Endothelial cell of umbilical vein (primary cell): ENCODE measurements around the gene DNAH10. TPM values are rescaled to one million over a fixed set of nuclear protein-coding genes. Genes with fewer than 3 reads are reported as not detected.

ENCODE experiments used
- BruUV-seq: library from RNA; stranded (reverse); fragments of 400-500 nt; replicated peaks from 2 replicates; lab custom pipeline; 2021; lab: Mats Ljungman, UMichigan
- CTCF ChIA-PET: fragments of 300-600, 350-600 bp; sonication (Branson Sonifier 250); formaldehyde crosslinking; loops from one replicate; lab custom pipeline; 2021; ENCODE audit warnings: antibody characterized with exemption, inconsistent platforms; lab: Charles Lee
- POLR2A ChIA-PET: fragments of 300-600, 350-600 bp; sonication (Branson Sonifier 250); formaldehyde crosslinking; loops from one replicate; lab custom pipeline; 2021; ENCODE audit warnings: antibody characterized with exemption, inconsistent platforms; lab: Charles Lee
- DNase-seq: peaks from one replicate; pipeline ENCODE4 v3.0.0-alpha.2; 2011; ENCODE audit warnings: low read depth, low spot score
- FAIRE-seq: peaks from 2 replicates; lab custom pipeline; 2011; peaks lifted over from hg19 to GRCh38; lab: Jason Lieb, UNC
- H2AFZ ChIP-seq: 2 replicates; pipeline ENCODE4 v1.6.0; 2012; ENCODE audit warnings: low read depth, low read length, control low read depth, inconsistent platforms
- H3K27ac ChIP-seq: 2 replicates; pipeline ENCODE4 v1.5.1; 2011; ENCODE audit warnings: low read depth, mild to moderate bottlenecking, control low read depth, low read length, moderate library complexity; ENCODE audit not compliant: insufficient read depth
- H3K27me3 ChIP-seq, 2 experiments: 2 replicates each; pipeline versions ENCODE4 v1.6.0 to v1.6.1; 2011; ENCODE audit warnings: low read length in 2 of 2, mixed read lengths in 1 of 2; ENCODE audit not compliant: control insufficient read depth in 2 of 2, insufficient read depth in 2 of 2
- H3K36me3 ChIP-seq, 2 experiments: 2 replicates in 1 of 2; 3 replicates in 1 of 2; pipeline ENCODE4 v1.5.1; 2011; ENCODE audit warnings: low read length in 2 of 2, mild to moderate bottlenecking in 1 of 2, moderate library complexity in 1 of 2; ENCODE audit not compliant: control insufficient read depth in 2 of 2, insufficient read depth in 2 of 2; ENCODE audit errors: extremely low read depth in 1 of 2
- H3K4me1 ChIP-seq: 3 replicates; pipeline ENCODE4 v1.5.1; 2011; ENCODE audit warnings: mild to moderate bottlenecking, low read length; ENCODE audit not compliant: control insufficient read depth, insufficient read depth; ENCODE audit errors: extremely low read depth
- H3K4me2 ChIP-seq: 2 replicates; pipeline ENCODE4 v1.6.1; 2011; ENCODE audit warnings: low read length, control low read depth, mixed read lengths; ENCODE audit not compliant: insufficient read depth
- H3K4me3 ChIP-seq, 3 experiments: fragments of 200-600 bp in 1 of 3; sonication (generic), shearing (Covaris generic) in 1 of 3; replicated peaks in 1 of 3; 2 replicates each; pipeline ENCODE4 v1.5.1; 2011 to 2016; ENCODE audit warnings: control low read depth in 3 of 3, low read length in 3 of 3, mild to moderate bottlenecking in 2 of 3, inconsistent platforms in 1 of 3, low read depth in 1 of 3, moderate library complexity in 1 of 3; ENCODE audit not compliant: insufficient read depth in 1 of 3
- H3K79me2 ChIP-seq: 2 replicates; pipeline ENCODE4 v1.6.0; 2012; ENCODE audit warnings: low read length, inconsistent platforms; ENCODE audit not compliant: control insufficient read depth, insufficient read depth
- H3K9ac ChIP-seq: replicated peaks from 2 replicates; pipeline ENCODE3; 2011; ENCODE audit warnings: low read length, control low read depth; ENCODE audit not compliant: insufficient read depth; ENCODE audit errors: extremely low read depth
- H3K9me1 ChIP-seq: replicated peaks from 3 replicates; pipeline ENCODE4 v1.6.0; 2011; ENCODE audit warnings: mild to moderate bottlenecking, low read length; ENCODE audit not compliant: control insufficient read depth, insufficient read depth; ENCODE audit errors: extremely low read depth
- H3K9me3 ChIP-seq: replicated peaks from 2 replicates; pipeline ENCODE4 v1.5.1; 2012; ENCODE audit warnings: low read length, inconsistent platforms; ENCODE audit not compliant: control insufficient read depth, insufficient read depth
- H4K20me1 ChIP-seq: replicated peaks from 2 replicates; pipeline ENCODE3; 2011; ENCODE audit warnings: mild to moderate bottlenecking, low read length; ENCODE audit not compliant: control insufficient read depth, insufficient read depth; ENCODE audit errors: extremely low read depth
- CTCF ChIP-seq, 2 donors: IDR thresholded peaks; 1 replicate in 1 of 2; 2 replicates in 1 of 2; pipeline ENCODE4 v1.5.1; 2011; ENCODE audit warnings: low read length in 2 of 2, mild to moderate bottlenecking in 2 of 2, moderate library complexity in 2 of 2, control low read depth in 1 of 2, inconsistent platforms in 1 of 2, low read depth in 1 of 2; ENCODE audit not compliant: insufficient read depth in 1 of 2; ENCODE audit errors: extremely low read depth in 1 of 2
- EZH2 ChIP-seq: IDR thresholded peaks from 2 replicates; pipeline ENCODE4 v1.6.1; 2012; ENCODE audit warnings: borderline replicate concordance, low read depth, mild to moderate bottlenecking, moderate library complexity, low read length, inconsistent platforms; ENCODE audit not compliant: severe bottlenecking
- FOS ChIP-seq: IDR thresholded peaks from 2 replicates; pipeline ENCODE4 v1.6.1; 2011; ENCODE audit warnings: mild to moderate bottlenecking, low read length, moderate library complexity, borderline replicate concordance; ENCODE audit not compliant: insufficient read depth
- GATA2 ChIP-seq: IDR thresholded peaks from 2 replicates; pipeline ENCODE4 v1.7.0; 2011; ENCODE audit warnings: low read depth, mild to moderate bottlenecking, moderate library complexity, mixed read lengths, low read length; ENCODE audit not compliant: insufficient read length, insufficient read depth
- JUN ChIP-seq: IDR thresholded peaks from 2 replicates; pipeline ENCODE4 v1.6.1; 2011; ENCODE audit warnings: borderline replicate concordance, low read depth; ENCODE audit not compliant: insufficient read length, insufficient read depth
- MYC ChIP-seq: IDR thresholded peaks from one replicate; pipeline ENCODE4 v1.6.1; 2011; ENCODE audit warnings: mild to moderate bottlenecking, low read depth, low read length
- POLR2A ChIP-seq: IDR thresholded peaks from 2 replicates; pipeline ENCODE4 v1.6.1; 2012; ENCODE audit warnings: low read depth, mild to moderate bottlenecking, control low read depth, low read length
- POLR2AphosphoS5 ChIP-seq: IDR thresholded peaks from 2 replicates; pipeline ENCODE4 v1.6.1; 2012; ENCODE audit warnings: low read depth, mild to moderate bottlenecking, control low read depth, low read length, moderate library complexity; ENCODE audit not compliant: insufficient read depth
- dilution Hi-C: fragments of 300-500 bp; cut with MboI; formaldehyde crosslinking; loops from one replicate; pipeline ENCODE4 v1.15.0; 2019; ENCODE audit warnings: low sequenced_read_pairs; ENCODE audit not compliant: extremely low pct_ligation_motif_present
- intact Hi-C: fragments of 100-400 bp; cut with micrococcal nuclease; formaldehyde crosslinking; loops from one replicate; pipeline ENCODE4 v1.10.0; 2022
- polyA plus RNA-seq, 4 experiments: library from polyadenylated mRNA; depleted of rRNA in 3 of 4; stranded (reverse) in 3 of 4; unstranded in 1 of 4; fragments of >200 nt; gene quantifications; 2 replicates each; pipeline versions ENCODE4 v1.2.1 to v1.2.3, GENCODE V29; 2011 to 2012; ENCODE audit warnings: missing spikeins in 1 of 4
- total RNA-seq: library from RNA; stranded (reverse); gene quantifications from 2 replicates; pipeline ENCODE4 v1.2.3, GENCODE V29; 2021
- TF ChIP-seq, protein P1 (sequence below): IDR thresholded peaks from 2 replicates; pipeline ENCODE4 v1.6.1; 2011; ENCODE audit not compliant: insufficient read depth, insufficient read length

Gene DNAH10
- total and polyA plus RNA-seq, 2 donors (not counting 3 experiments of a cell fraction or from before 2014, with no cell fraction given) = 0.04 to 0.31 TPM

DNA sequence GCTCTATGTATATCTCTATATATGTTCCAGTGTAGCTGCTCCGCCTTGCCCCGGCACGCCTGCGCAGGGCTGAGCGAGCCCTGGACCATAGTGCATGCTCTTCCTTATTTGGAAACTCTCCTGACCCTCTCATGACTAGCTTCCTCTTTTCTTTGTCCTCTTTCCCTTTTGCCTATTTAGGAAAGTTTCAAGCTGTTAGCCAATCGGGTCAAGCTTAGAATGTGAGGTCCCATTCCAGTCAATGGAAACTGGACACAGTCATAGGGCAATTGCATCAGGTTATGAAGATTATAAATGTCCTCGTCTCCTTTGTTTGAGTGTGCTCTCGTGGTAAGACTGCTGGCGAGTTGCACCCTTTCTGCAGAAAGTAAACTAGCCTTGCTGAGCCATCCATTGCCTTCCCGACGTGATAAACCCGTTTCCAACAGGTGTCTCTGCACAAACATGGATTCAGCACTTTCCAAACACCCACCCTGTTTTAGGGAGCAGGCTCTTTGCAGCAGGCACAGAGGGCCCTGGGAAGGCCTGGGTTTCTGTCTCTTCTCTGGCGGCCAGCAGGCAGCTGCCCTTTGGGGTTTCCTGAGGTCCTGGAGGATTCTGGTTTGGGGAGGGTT, 179.6 kb downstream of the DNAH10 start:
- no peak for FAIRE-seq
- CTCF ChIA-PET = interaction anchor here (0.6 to 2.0 kb wide), 8 partner anchors 9 to 42 kb away, joined by 3 to 8 read pairs (median 4); no protein-coding TSS in a partner anchor
- no peaks in the 10 kb centered on the region for H4K20me1 ChIP-seq
- H3K4me2 ChIP-seq = no peak overlapping the region
- no peaks in the 10 kb centered on the region for H3K79me2 ChIP-seq
- peaks cover 2 to 7% of the 10 kb centered on the region in 2 experiments for H3K36me3 ChIP-seq
- no peaks in the 10 kb centered on the region for H3K9me1 ChIP-seq
- TF ChIP-seq CTCF (IDR thresholded peaks at IDR 0.05; ENCODE audit: extremely low read depth in 1 of 2, insufficient read depth in 1 of 2, low read depth in 1 of 2, low read length in 2 of 2) (no peak), POLR2AphosphoS5 (no peak), EZH2 (no peak), GATA2 (no peak), FOS (no peak), MYC (no peak), POLR2A (no peak), JUN (no peak)
- TF ChIP-seq, protein P1, sequence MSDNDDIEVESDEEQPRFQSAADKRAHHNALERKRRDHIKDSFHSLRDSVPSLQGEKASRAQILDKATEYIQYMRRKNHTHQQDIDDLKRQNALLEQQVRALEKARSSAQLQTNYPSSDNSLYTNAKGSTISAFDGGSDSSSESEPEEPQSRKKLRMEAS = no peak
- POLR2A ChIA-PET = no interaction called here
- H3K9me3 ChIP-seq = no peaks in the 10 kb centered on the region
- peaks cover 12% of the 10 kb centered on the region for H3K4me1 ChIP-seq
- H3K9ac ChIP-seq = no peak overlapping the region
- dilution Hi-C loops = no loop called here
- no peak overlapping the region for H3K4me3 ChIP-seq
- H3K27ac ChIP-seq = peak overlapping the region; percentile 35
- no peak overlapping the region for H2AFZ ChIP-seq
- intact Hi-C loops = no loop called here
- BruUV-seq = no TSS peak
- no peak for DNase-seq
- no peaks in the 10 kb centered on the region for H3K27me3 ChIP-seq
